ENCODE measurements around the gene PCID2. TPM values are rescaled to one million over a fixed set of nuclear protein-coding genes. Genes with fewer than 3 reads are reported as not detected.

PCID2 gene
- total RNA-seq, 1 donor, result 48.5 TPM

DNA sequence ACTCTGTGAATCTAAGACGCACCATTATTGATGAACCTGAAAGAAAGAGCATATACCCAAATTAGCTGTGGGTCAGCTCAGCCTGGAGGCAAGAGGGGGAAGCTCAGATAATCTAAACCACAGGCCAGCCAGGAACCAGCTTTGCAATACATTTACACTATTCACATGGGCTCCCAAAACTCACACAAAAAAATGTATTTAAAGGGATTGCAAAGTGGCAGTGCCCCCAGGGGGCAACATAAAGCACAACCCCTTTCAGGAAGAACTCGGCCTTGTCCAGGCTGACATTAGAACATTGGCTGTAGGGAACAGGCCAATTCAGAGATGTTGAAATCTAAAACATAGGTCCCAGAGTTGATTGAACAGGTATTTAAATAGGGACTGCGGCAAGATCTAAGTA, 53.3 kb downstream of the PCID2 start:
- no peaks in the 10 kb centered on the region for H3K9me3 ChIP-seq (ENCODE audit: low read depth, low read length)
- peaks cover 3% of the 10 kb centered on the region for H3K27me3 ChIP-seq (ENCODE audit: insufficient read depth, low read length)
- no peak for DNase-seq (ENCODE audit: insufficient read length, low spot score, missing footprints)

DNA sequence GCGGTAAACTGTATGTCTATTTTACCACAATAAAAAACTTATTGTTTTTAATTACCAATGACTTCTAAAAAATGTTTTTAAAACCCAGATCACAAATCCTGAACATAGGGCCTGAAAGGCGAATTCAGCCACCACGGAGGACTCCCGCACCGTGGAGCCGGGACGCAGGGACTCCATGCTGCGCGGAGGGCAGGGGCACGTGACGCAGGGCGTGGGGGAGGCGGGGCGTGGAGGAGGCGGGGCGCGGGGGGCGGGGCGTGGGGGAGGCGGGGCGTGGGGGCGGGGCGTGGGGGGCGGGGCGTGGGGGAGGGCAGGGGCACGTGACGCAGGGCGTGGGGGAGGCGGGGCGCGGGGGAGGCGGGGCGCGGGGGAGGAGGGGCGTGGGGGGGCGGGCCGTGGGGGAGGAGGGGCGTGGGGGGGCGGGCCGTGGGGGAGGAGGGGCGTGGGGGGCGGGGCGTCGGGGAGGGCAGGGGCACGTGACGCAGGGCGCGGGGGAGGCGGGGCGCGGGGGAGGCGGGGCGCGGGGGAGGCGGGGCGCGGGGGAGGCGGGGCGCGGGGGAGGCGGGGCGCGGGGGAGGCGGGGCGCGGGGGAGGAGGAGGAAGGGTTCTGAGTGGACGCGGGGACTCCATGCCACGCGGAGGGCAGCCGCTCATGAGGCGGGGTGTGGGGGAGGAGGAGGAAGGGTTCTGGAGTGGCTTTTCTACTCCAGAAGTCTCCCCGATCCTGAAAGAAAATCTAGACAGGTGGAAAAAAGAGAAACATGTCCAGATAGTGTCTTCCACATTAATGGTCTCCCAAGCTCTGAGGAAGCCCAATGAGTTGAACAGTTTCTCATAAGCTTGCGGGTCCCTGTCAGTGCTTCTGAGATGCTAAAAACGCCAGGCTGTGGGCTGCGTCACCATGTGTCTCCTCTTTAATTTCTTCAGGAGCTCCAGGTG, 54.4 kb downstream of the PCID2 start:
- DNase-seq (ENCODE audit: insufficient read length, low spot score, missing footprints), result peak; percentile 98
- H3K79me2 ChIP-seq (ENCODE audit: insufficient read depth, low read length), result no peaks in the 10 kb centered on the region
- H3K27me3 ChIP-seq (ENCODE audit: insufficient read depth, low read length), result peaks cover 3% of the 10 kb centered on the region
- no peaks in the 10 kb centered on the region for H3K9me3 ChIP-seq (ENCODE audit: low read depth, low read length)
- peaks cover 16% of the 10 kb centered on the region for H3K4me1 ChIP-seq (ENCODE audit: insufficient read depth, low read length)
- no peaks in the 10 kb centered on the region for H4K20me1 ChIP-seq (ENCODE audit: insufficient read depth, low read length)
- peak overlapping the region; percentile 73 for H3K4me3 ChIP-seq (ENCODE audit: insufficient read depth, low read length)
- peak overlapping the region; percentile 65 for H3K27ac ChIP-seq (ENCODE audit: low read depth, low read length)
- peak overlapping the region; percentile 94 for H2AFZ ChIP-seq (ENCODE audit: low read length)
- TF ChIP-seq, protein P1, sequence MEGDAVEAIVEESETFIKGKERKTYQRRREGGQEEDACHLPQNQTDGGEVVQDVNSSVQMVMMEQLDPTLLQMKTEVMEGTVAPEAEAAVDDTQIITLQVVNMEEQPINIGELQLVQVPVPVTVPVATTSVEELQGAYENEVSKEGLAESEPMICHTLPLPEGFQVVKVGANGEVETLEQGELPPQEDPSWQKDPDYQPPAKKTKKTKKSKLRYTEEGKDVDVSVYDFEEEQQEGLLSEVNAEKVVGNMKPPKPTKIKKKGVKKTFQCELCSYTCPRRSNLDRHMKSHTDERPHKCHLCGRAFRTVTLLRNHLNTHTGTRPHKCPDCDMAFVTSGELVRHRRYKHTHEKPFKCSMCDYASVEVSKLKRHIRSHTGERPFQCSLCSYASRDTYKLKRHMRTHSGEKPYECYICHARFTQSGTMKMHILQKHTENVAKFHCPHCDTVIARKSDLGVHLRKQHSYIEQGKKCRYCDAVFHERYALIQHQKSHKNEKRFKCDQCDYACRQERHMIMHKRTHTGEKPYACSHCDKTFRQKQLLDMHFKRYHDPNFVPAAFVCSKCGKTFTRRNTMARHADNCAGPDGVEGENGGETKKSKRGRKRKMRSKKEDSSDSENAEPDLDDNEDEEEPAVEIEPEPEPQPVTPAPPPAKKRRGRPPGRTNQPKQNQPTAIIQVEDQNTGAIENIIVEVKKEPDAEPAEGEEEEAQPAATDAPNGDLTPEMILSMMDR (IDR thresholded peaks at IDR 0.05; ENCODE audit: extremely low read depth, low read depth, low read length), result no peak
- H3K4me2 ChIP-seq (ENCODE audit: insufficient read depth, low read length), result peak overlapping the region; percentile 98
- H3K36me3 ChIP-seq (ENCODE audit: insufficient read depth, low read length), result no peaks in the 10 kb centered on the region

More for the DNA sequence above, 53.3 kb downstream of the PCID2 start:
- Histone ChIP-seq H3K27ac (ENCODE audit: low read depth, low read length) (no peak overlapping the region), H3K4me2 (ENCODE audit: insufficient read depth, low read length) (no peak overlapping the region), H4K20me1 (ENCODE audit: insufficient read depth, low read length) (no peaks in the 10 kb centered on the region), H3K4me3 (ENCODE audit: insufficient read depth, low read length) (no peak overlapping the region), H3K79me2 (ENCODE audit: insufficient read depth, low read length) (no peaks in the 10 kb centered on the region), H3K36me3 (ENCODE audit: insufficient read depth, low read length) (no peaks in the 10 kb centered on the region), H2AFZ (ENCODE audit: low read length) (peak overlapping the region; percentile 81), H3K4me1 (ENCODE audit: insufficient read depth, low read length) (peaks cover 16% of the 10 kb centered on the region)
- TF ChIP-seq, protein P1 (IDR thresholded peaks at IDR 0.05; ENCODE audit: extremely low read depth, low read depth, low read length), result no peak

DNA sequence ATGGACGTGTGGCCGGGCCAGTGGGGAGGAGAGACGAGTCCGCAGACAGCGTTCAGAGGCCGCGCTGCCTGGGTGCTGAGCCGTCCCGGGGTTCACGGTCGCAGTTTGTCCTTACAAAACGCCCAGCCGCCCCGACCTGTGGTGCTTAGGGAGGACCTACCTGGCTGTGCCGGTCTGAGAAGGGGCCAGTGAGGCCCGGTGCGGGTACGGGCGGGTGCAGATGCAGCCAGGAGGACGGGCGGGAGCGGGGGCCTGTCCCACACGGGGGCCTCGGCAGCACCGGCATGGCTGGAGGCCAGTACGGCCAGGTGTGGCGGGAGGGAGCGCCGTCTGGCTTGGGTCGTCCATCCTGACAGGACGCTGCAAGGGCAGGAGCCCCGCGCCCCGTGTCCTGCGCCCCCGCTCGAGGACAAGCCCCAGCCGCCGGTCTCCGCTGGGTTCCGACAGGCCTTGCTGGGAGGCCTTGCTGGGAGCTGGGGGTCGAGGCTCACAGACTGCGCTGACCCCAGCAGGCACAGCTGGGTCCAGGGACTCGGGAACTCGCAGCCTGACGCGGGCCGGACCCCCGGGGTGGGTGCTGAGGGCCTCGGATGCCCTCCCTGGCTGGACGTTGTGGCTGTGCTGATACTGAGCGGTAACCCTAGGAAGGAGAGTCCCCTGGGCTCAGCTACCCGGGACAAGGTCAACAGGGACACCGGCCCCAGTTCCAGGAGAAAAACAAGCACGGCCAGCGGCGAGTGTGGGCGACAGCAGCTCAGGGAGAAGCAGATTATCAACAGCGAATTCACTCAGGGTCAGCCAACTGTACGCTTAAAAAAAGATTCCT, 55.3 kb downstream of the PCID2 start:
- H3K4me1 ChIP-seq (ENCODE audit: insufficient read depth, low read length), result peaks cover 16% of the 10 kb centered on the region

More for the DNA sequence above, 55.3 kb downstream of the PCID2 start:
- peaks cover 3% of the 10 kb centered on the region for H3K27me3 ChIP-seq (ENCODE audit: insufficient read depth, low read length)
- peak; percentile 58 for DNase-seq (ENCODE audit: insufficient read length, low spot score, missing footprints)
- H3K79me2 ChIP-seq (ENCODE audit: insufficient read depth, low read length), result no peaks in the 10 kb centered on the region
- no peaks in the 10 kb centered on the region for H3K36me3 ChIP-seq (ENCODE audit: insufficient read depth, low read length)
- H3K4me3 ChIP-seq (ENCODE audit: insufficient read depth, low read length), result peak overlapping the region; percentile 73
- H3K4me2 ChIP-seq (ENCODE audit: insufficient read depth, low read length), result peak overlapping the region; percentile 98
- H2AFZ ChIP-seq (ENCODE audit: low read length), result peak overlapping the region; percentile 94
- H3K9me3 ChIP-seq (ENCODE audit: low read depth, low read length), result no peaks in the 10 kb centered on the region
- H4K20me1 ChIP-seq (ENCODE audit: insufficient read depth, low read length), result no peaks in the 10 kb centered on the region
- TF ChIP-seq, protein P1 (IDR thresholded peaks at IDR 0.05; ENCODE audit: extremely low read depth, low read depth, low read length), result no peak
- peak overlapping the region; percentile 65 for H3K27ac ChIP-seq (ENCODE audit: low read depth, low read length)
